GM19463 (cell line): ENCODE results near the gene NELFA.

Source experiments
- ATAC-seq: cut with Tn5 transposase; IDR thresholded peaks from one replicate; pipeline ENCODE4 v1.9.1; 2021; ENCODE audit warnings: mild to moderate bottlenecking, moderate library complexity; ENCODE audit not compliant: unreplicated experiment

NELFA gene

GRCh38 chr4:1983053-1983845, 25.5 kb downstream of the NELFA start:
- no peak for ATAC-seq

DNA sequence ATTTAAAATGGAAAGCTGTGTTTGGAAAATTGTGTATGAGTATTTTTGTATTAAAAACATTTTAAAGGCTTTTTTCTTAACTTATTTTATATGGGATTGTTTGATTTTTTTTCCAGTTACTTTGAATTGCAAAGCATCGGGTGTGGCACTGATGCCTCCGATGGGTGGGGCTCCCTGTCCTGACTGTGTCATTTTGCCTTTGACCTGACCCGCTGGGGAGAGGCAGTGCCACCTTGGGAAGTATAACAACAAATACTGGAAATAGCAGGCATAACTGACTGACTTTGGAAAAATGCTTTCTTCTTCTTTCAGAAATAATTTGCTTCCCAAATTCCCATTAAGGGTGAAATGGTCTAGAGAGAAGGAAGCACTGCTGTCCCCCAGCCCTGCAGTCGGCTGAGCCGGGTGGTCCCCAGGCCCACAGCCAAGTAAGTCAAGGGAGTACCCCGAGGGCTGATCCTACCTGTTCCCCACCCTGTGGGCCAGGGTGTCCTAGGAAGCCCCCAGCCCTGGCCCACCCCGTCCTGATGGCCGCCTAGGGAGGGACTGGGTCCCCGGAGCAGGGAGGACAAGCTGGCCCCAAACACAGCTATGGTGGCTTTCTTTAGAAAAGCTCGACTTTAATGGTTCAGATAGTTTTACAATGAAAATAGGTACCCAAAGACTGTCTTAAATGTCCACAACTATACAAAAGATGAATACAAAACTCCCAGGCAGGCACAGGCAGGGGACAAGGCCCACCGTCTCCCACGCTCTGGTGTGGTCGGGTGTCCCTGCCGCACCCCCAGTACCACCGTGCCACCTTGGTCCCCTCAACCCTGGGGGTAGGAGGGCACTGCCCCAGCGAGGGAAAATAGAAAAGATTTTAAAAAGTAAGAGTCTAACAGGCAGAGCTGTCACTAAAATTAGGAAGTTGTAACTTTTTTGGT, 26.4 kb downstream of the NELFA start:
- ATAC-seq: no peak

- no peak for ATAC-seq
Observed at GRCh38 chr4:1981251-1982058, 27.3 kb downstream of the NELFA start.

DNA sequence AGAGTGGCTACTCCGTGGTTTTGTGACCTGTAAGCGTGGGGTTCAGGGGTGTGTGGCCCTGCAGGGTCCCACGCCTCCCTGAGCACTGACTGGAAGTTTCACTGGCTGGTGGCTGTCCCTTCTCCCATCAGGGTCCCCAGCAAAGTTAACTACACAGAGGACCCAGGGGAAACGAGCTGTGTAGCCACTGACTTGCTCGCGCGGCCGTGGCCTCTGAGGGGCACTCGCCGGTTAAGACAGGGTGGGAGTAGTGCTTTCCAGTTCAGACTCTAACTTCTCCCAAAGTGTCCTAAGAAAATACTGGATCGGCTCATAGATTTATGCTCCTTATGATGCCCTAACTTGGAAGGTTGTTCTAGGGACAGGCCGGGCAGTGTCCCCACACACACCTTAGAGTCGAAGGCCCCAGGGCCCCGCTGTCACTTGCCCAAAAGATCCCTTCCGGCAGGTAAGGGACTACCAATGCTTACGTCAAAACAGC, 28.2 kb downstream of the NELFA start:
- no peak for ATAC-seq

DNA sequence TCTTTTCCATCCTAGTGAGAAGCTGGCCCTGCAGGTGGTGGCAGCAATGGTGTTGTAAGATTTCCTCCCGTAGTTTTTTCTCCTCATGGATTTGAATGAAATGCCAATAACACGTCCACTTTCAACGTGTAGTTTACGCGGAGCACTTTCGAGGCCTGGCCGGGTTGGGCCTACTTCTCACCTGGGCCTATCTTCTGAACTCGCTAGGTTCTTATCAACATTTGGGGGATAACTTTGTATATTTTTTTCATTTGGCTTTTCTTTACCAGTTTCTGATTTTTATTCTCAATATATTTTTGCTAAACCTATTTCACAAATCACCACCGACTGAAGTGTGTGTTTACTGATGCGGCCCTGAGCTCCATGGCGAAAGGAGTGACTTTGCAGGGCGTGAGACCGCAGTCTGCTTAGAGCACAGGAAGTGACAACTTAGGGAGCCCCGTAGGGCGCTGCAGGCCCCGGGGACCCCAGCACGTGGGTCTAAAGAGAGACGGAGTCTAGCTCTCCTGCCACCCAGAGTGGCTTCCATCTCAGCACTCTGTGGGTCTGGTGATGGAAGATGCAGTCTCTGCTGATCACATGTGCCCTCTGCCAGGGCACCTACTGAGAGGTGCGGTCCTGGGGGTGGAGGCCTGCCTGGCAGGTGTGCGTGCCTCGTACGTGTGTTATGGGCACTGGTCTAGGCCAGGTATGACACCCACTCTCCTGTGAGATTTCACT, 29.1 kb downstream of the NELFA start:
- no peak for ATAC-seq

GRCh38 chr4:1978741-1979476, 29.9 kb downstream of the NELFA start:
- ATAC-seq: no peak

GRCh38 chr4:1978226-1978625, 30.5 kb downstream of the NELFA start:
- ATAC-seq: no peak

GRCh38 chr4:1976416-1977352, 32.1 kb downstream of the NELFA start:
- ATAC-seq: no peak

DNA sequence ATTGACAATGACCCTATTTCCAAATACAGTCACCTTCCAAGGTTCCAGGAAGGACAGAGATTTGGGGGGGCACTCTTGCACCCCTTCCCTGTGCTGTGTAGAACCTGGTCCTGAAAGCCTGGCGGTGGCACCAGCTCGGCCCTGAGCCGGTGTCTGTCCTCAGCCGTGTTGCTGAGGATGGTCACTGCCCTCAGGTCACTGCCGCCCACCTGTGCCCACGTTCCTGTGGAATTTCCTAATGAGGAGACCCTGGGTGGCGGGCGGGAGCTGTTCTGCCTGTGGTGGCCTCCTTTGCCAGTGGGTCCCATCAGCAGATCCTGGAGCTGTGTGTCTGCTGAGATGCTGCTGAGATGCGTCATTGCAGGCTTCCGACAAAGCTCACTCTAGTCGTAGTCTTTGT, 32.9 kb downstream of the NELFA start:
- ATAC-seq: no peak

DNA sequence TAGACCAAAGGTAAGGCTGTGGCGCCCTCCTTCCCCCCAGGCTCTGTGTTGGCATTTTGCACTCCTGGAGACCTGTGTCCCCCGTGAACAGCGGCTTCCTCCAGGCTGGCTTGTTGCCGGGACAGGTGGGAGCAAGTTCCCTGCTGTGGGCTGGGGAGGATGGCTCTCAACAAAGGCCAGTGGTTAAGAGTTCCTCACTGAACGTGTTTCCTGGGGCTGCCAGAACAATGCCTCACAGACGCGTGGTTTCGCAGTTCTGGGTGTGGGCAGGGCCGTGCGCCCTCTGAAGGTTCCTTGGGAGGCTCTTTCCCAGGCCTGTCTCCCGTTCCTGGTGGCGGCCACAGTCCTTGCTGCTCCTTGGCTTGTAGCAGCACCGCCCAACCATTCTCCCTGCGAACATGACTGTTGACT, 33.4 kb downstream of the NELFA start:
- no peak for ATAC-seq

DNA sequence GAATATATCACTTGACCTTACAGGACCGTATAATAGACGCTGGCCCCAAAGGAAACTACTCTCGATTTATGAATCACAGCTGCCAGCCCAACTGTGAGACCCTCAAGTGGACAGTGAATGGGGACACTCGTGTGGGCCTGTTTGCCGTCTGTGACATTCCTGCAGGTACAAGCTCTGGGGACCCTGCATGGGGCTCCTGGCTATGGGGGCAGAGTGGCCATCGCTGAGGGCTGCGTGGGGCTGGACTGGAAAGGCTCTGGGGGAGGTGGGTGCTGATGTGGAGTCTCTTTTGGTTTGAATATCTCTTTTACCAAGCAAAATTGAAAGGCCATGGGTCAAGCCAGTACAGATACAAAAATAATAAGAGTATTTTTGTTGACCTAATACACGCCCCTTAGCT, 33.9 kb downstream of the NELFA start:
- no peak for ATAC-seq

DNA sequence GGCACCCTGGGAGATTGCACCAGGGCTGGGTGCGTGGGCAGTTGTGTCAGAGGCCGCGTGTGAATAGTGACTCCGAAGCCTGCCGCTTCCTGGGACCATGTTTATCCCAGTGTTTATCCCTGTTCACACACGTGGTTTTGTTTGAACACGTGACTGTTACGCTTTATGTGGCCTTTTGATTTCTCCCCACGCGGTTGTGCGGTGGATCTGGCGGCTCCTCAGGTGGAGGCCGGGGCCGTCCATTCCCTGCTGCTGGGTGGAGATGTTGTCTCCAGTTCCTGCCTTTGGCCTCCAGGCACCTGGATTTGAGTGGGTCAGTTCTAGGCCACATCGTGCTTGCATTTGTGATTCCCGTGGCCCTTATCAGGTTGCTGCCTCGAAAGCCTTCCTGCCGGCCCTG, 35.1 kb downstream of the NELFA start:
- no peak for ATAC-seq

- ATAC-seq: no peak
Observed at GRCh38 chr4:1973218-1973617, 35.6 kb downstream of the NELFA start.

GRCh38 chr4:1972414-1972813, 36.4 kb downstream of the NELFA start:
- ATAC-seq: no peak

DNA sequence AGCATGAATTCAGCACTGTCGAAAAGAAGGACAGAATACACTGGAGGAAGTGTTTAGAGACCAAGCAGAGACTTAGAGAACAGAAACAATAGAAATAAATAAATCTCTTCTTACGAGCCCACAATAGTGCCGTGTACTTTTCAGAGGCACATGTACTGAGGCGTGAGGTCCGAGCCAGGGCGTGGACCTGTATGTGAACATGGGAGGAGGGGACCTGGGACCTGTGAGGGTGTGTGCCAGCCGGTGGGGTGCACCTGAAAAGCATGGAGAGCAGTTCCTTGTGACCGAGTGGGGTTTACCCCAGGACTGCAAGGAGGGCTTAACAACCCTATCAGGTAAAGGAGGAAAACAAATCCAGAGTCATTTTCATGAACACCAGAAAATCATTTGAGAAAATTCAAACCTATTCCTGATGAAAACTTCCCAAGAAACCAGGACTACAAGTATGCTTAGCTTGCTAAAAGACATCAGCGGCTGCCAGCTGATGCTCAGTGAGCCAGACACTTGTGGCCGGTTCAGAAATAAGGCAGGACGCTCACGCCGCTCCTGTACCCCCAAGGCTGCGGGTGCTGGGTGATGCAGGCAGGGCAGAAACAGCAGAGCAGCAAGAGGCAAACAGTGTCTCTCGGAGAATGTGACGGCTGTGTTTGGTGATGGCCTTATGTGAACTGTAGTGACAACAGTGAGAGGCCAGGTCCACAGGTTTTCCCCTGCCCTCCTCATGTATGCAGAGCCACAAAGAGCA, 37.1 kb downstream of the NELFA start:
- ATAC-seq: no peak

- ATAC-seq: no peak
Observed at GRCh38 chr4:1970926-1971325, 37.8 kb downstream of the NELFA start.

- ATAC-seq: no peak
Observed at GRCh38 chr4:1969928-1970723, 38.6 kb downstream of the NELFA start.
